Activated CD8-positive, alpha-beta memory T cell treated with anti-CD3 and anti-CD28 coated beads, Interleukin-2, amount 50 U/mL, for 1 hour (primary cell): ENCODE measurements around the gene RMI1.
"Not testable (repeated sequence)": the region's sequence is repeated elsewhere in the genome, so short reads cannot be mapped to it uniquely, and the experiment has no call there.

Source experiments
- DNase-seq: peaks from one replicate; pipeline ENCODE4 v3.0.0-alpha.2; 2020; ENCODE audit errors: extremely low read depth

Gene RMI1

GRCh38 chr9:84007662-84008061 is 27.1 kb downstream of the RMI1 start:
- DNase-seq: no peak

GRCh38 chr9:84024041-84024575 is 43.5 kb downstream of the RMI1 start:
- DNase-seq: no peak

- DNase-seq: no peak
These were observed 46.6 kb downstream of the RMI1 start for GRCh38 chr9:84027201-84027600.

- DNase-seq: no peak
These were observed 50.9 kb downstream of the RMI1 start for GRCh38 chr9:84031534-84031933.

GRCh38 chr9:84041857-84042256 is 61.3 kb downstream of the RMI1 start:
- not testable (repeated sequence) for DNase-seq

GRCh38 chr9:84045481-84046097 is 65.0 kb downstream of the RMI1 start:
- no peak for DNase-seq
